ENCODE results near the gene DNAH2.

The DNAH2 gene

DNA sequence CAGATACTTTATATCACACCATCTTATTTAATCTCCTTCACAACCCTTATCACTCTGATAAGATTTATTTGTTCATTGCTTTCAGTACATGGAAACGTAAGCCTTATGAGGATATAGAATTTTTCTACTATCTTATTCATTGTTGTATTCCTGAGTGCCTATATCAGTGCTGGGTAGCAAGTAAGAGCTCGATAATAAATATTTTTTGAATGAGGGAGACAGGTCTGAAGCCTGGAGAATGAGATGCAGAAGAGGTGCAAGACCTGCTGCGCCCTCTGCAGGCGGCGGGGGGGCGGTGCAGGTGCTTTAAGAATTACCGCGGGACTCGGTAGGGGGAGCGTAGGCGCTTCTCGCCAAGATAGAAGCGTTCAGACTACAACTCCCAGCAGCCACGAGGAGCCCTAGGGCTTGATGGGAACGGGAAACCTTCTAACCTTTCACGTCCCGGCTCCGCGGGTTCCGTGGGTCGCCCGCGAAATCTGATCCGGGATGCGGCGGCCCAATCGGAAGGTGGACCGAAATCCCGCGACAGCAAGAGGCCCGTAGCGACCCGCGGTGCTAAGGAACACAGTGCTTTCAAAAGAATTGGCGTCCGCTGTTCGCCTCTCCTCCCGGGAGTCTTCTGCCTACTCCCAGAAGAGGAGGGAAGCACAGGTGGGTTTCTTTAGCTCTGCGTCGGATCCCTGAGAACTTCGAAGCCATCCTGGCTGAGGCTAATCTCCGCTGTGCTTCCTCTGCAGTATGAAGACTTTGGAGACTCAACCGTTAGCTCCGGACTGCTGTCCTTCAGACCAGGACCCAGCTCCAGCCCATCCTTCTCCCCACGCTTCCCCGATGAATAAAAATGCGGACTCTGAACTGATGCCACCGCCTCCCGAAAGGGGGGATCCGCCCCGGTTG, 29.4 kb upstream of the DNAH2 start, which contains the start of gene WRAP53:
WRAP53 (plus strand) TSS at position 570 of the 900 bp plus-strand sequence; CDS start at position 742, 172 bp downstream.
- H3K9me3 ChIP-seq (ENCODE audit: control insufficient read depth, insufficient read depth, low read length): no peaks in the 10 kb centered on the region
- no peaks in the 10 kb centered on the region for H3K36me3 ChIP-seq (ENCODE audit: insufficient read depth, low read length)

DNA sequence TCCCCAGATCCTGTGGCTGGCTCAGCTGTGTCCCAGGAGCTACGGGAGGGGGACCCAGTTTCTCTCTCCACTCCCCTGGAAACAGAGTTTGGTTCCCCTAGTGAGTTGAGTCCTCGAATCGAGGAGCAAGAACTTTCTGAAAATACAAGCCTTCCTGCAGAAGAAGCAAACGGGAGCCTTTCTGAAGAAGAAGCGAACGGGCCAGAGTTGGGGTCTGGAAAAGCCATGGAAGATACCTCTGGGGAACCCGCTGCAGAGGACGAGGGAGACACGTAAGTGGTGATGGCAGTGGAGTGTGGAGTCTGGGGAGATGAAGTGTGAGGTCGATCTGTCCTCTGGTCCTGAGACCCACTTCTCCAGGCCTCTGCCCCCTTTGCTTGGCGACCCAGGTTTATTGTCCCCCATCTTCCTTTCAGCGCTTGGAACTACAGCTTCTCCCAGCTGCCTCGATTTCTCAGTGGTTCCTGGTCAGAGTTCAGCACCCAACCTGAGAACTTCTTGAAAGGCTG, 28.7 kb upstream of the DNAH2 start:
- Histone ChIP-seq H3K4me1 (ENCODE audit: insufficient read depth, low read length) (peaks cover 6% of the 10 kb centered on the region; the same call in 1 of the 2 replicates), H3K36me3 (ENCODE audit: insufficient read depth, low read length) (no peaks in the 10 kb centered on the region), H3K9me3 (ENCODE audit: control insufficient read depth, insufficient read depth, low read length) (no peaks in the 10 kb centered on the region), H3K9ac (ENCODE audit: low read depth, low read length) (peak overlapping the region; percentile 70)

More for the DNA sequence above, 29.4 kb upstream of the DNAH2 start, which contains the start of gene WRAP53:
- Histone ChIP-seq H3K4me1 (ENCODE audit: insufficient read depth, low read length) (peaks cover 6% of the 10 kb centered on the region; the same call in 1 of the 2 replicates), H3K9ac (ENCODE audit: low read depth, low read length) (peak within 1 kb of the TSS; percentile 93)

GRCh38 chr17:7695586-7695985, 22.0 kb upstream of the DNAH2 start:
- Histone ChIP-seq H3K36me3 (ENCODE audit: insufficient read depth, low read length) (no peaks in the 10 kb centered on the region; the same call in 1 of the 2 replicates), H3K9me3 (ENCODE audit: control insufficient read depth, insufficient read depth, low read length) (no peaks in the 10 kb centered on the region), H3K4me1 (ENCODE audit: insufficient read depth, low read length) (no peaks in the 10 kb centered on the region), H3K9ac (ENCODE audit: low read depth, low read length) (no peak overlapping the region)

DNA sequence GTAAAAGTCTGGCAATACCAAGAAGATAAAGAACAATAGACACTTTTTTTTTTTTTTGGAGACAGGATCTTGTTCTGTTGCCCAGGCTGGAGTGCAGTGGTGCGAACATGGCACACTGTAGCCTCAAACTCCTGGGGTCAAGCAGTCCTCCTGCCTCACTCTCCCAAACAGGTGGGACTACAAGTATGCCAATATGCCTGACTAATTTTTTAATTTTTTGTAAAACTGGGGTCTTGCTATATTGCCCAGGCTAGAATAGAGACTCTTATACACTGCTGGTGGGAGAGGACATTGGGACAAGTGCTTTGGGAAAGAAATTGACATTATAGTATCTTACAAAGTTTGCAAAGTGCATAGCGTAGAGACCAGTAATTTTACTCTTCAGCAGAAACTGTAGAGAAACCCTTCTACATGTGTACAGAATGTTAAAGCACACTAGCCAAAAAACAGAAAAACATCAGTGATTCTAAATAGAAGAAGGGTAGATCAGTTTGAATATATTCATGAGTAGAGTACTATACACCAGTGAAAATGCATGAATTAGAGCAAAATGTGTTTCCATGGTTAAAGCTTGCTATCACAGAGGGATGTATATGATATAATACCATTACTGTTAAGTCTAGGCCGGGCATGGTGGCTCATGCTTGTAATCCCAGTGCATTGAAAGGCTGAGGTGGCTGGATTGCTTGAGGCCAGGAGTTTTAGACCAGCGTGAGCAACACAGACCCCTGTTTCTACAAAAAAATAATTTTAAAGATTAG, 19.5 kb upstream of the DNAH2 start:
- Histone ChIP-seq H3K4me1 (ENCODE audit: insufficient read depth, low read length) (no peaks in the 10 kb centered on the region), H3K36me3 (ENCODE audit: insufficient read depth, low read length) (no peaks in the 10 kb centered on the region; the same call in 1 of the 2 replicates), H3K9me3 (ENCODE audit: control insufficient read depth, insufficient read depth, low read length) (no peaks in the 10 kb centered on the region), H3K9ac (ENCODE audit: low read depth, low read length) (no peak overlapping the region)

- H3K36me3 ChIP-seq (ENCODE audit: insufficient read depth, low read length): no peaks in the 10 kb centered on the region; the same call in 1 of the 2 replicates
- no peaks in the 10 kb centered on the region; the same call in 1 of the 2 replicates for H3K4me1 ChIP-seq (ENCODE audit: insufficient read depth, low read length)
- H3K9ac ChIP-seq (ENCODE audit: low read depth, low read length): no peak overlapping the region
- no peaks in the 10 kb centered on the region for H3K9me3 ChIP-seq (ENCODE audit: control insufficient read depth, insufficient read depth, low read length)
These were observed 17.0 kb upstream of the DNAH2 start for GRCh38 chr17:7700510-7700909.

GRCh38 chr17:7701681-7702080, 15.9 kb upstream of the DNAH2 start:
- Histone ChIP-seq H3K9ac (ENCODE audit: low read depth, low read length) (no peak overlapping the region), H3K36me3 (ENCODE audit: insufficient read depth, low read length) (no peaks in the 10 kb centered on the region), H3K9me3 (ENCODE audit: control insufficient read depth, insufficient read depth, low read length) (no peaks in the 10 kb centered on the region), H3K4me1 (ENCODE audit: insufficient read depth, low read length) (no peaks in the 10 kb centered on the region; the same call in 1 of the 2 replicates)

DNA sequence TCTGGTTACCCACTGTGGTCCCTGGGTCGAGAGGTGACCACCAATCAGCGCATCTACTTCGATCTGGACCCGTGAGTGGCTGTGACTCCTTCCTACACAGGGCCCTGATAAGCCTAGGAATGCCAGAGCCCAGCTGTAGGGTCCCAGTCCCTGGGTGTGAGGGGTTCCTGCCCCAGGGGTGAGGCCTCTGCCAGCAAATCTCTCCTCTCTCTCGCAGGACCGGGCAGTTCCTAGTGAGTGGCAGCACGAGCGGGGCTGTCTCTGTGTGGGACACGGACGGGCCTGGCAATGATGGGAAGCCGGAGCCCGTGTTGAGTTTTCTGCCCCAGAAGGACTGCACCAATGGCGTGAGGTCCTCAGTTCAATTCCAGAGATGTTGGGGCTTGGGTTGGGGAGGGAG, 14.8 kb upstream of the DNAH2 start:
- no peaks in the 10 kb centered on the region; the same call in 1 of the 2 replicates for H3K4me1 ChIP-seq (ENCODE audit: insufficient read depth, low read length)
- H3K9me3 ChIP-seq (ENCODE audit: control insufficient read depth, insufficient read depth, low read length): no peaks in the 10 kb centered on the region
- no peak overlapping the region for H3K9ac ChIP-seq (ENCODE audit: low read depth, low read length)
- H3K36me3 ChIP-seq (ENCODE audit: insufficient read depth, low read length): no peaks in the 10 kb centered on the region

DNA sequence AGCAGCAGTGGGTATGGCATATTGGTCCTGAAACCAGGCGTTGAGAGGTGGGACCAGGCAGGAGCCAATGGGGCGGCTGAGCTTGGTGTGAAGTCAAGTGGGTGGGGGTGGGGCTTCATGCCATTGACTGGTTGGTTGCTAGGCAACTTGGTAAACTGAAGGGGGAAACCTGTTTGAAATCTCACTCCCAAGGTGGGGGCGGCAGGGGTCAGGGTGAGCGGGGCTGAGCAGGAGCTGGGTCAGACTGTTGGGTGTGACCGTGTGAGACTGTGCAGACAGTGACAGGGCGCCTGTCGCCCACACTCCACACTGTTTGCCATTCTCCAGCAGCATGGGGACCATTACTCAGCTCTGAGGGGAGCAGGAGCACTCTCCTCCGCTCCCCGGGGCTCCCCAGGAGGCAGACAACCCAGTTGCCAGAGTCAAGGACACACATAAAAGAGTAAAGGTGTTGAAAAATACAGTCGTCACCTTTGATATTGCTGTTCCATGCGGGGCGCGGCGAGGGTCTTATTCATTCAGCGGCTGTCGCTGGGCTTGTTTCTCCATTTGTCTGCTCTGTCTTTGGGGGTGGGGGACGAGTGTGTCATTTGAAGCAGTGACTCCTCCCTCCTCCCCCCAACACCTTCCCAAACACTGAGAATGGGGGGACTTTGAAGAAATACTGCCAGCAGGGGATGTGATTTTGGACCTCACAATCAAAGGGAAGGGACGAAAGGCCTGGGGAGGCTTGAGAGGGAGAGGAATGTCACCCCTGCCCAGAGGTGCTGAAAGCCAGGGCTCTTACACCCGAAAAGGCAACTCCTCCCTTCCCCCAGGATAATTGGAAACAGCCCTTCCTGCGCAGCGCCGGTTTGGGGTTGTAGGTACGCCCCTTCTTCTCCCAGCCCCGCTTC, 13.7 kb upstream of the DNAH2 start:
- H3K9me3 ChIP-seq (ENCODE audit: control insufficient read depth, insufficient read depth, low read length): no peaks in the 10 kb centered on the region
- H3K9ac ChIP-seq (ENCODE audit: low read depth, low read length): peak overlapping the region; percentile 48; the same call in 1 of the 2 replicates
- H3K4me1 ChIP-seq (ENCODE audit: insufficient read depth, low read length): no peaks in the 10 kb centered on the region; the same call in 1 of the 2 replicates
- no peaks in the 10 kb centered on the region for H3K36me3 ChIP-seq (ENCODE audit: insufficient read depth, low read length)

DNA sequence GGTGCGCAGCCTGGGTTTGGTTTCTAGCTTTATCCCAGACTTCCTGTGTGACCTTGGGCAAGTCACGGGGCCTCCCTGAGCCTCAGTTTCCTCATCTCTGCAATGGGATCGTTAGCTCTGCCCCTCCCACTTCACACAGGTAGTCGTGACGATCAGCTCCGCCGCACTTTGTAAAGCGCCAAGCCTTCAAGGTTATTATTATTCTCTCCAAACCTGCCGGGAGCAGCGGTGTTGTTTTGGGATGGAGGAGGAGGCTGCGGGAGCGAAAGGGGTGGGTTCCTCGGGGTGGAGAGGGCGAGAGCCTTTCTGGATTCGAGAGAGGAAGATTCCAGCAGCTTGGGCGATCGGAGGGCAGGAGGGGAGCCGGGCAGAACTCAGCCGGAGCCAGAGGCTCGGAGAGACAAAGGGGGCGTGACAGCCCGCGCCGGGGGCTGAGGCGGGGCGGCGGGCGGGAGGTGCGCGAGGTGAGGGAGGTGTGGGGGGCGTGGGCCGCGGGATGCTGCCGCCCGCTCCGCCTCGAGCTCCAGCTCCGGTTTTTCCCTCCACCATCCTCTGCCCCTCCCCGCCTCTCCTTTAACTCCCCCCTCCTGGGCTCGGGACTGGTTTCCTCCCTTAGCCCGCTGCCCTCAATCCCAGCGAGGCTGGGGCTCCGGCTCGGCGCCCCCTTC, 12.8 kb upstream of the DNAH2 start, which contains the start of gene EFNB3:
EFNB3 (plus strand) TSS at position 602 of the 668 bp plus-strand sequence. CDS start 397 bp downstream, outside the sequence.
- Histone ChIP-seq H3K9me3 (ENCODE audit: control insufficient read depth, insufficient read depth, low read length) (no peaks in the 10 kb centered on the region), H3K9ac (ENCODE audit: low read depth, low read length) (peak within 1 kb of the TSS; percentile 48), H3K4me1 (ENCODE audit: insufficient read depth, low read length) (no peaks in the 10 kb centered on the region; the same call in 1 of the 2 replicates), H3K36me3 (ENCODE audit: insufficient read depth, low read length) (no peaks in the 10 kb centered on the region)

DNA sequence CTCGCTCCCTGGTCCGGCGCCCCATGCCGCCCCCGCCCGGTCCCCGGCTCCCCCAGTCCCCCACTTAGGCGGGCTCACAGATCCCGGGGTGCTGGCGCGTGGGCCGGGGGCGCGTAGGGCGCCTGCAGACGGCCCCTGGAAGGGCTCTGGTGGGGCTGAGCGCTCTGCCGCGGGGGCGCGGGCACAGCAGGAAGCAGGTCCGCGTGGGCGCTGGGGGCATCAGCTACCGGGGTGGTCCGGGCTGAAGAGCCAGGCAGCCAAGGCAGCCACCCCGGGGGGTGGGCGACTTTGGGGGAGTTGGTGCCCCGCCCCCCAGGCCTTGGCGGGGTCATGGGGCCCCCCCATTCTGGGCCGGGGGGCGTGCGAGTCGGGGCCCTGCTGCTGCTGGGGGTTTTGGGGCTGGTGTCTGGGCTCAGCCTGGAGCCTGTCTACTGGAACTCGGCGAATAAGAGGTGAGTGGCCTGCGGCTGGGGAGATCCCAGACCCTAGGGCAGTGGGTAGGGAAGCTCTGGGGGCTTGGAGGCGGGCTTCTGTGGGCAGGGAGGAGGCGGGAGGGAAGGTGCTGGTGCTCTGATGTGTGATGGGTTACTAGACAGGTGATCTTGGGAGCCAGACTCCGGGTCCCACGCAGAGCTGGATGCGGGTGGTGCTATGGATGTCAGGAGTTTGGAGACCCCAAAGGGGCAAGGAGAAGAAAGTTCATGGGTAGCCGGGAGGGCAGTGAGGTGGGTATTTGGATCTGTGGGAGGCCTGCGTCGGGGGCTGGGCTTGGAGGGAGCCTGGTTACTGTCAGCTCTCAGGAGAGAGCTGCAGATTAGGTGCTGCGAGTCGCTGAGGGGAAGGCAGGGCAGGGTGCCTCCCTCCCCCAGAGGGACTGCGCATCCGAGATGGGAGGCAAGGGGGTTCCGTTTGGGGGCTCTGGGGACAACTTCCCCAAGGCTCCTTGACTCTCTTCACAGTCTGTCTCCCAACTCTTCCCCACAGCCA, 12.0 kb upstream of the DNAH2 start:
- H3K9me3 ChIP-seq (ENCODE audit: control insufficient read depth, insufficient read depth, low read length): no peaks in the 10 kb centered on the region
- H3K4me1 ChIP-seq (ENCODE audit: insufficient read depth, low read length): peaks cover 5% of the 10 kb centered on the region; the same call in 1 of the 2 replicates
- no peaks in the 10 kb centered on the region for H3K36me3 ChIP-seq (ENCODE audit: insufficient read depth, low read length)
- H3K9ac ChIP-seq (ENCODE audit: low read depth, low read length): peak overlapping the region; percentile 48

GRCh38 chr17:7706631-7707354, 10.8 kb upstream of the DNAH2 start:
- Histone ChIP-seq H3K36me3 (ENCODE audit: insufficient read depth, low read length) (no peaks in the 10 kb centered on the region), H3K9ac (ENCODE audit: low read depth, low read length) (no peak overlapping the region; the same call in 1 of the 2 replicates), H3K4me1 (ENCODE audit: insufficient read depth, low read length) (peaks cover 9% of the 10 kb centered on the region; the same call in 1 of the 2 replicates), H3K9me3 (ENCODE audit: control insufficient read depth, insufficient read depth, low read length) (no peaks in the 10 kb centered on the region)
